ENCODE data around the gene IFNL1.

GRCh38 chr19:39317476-39317875 is 21.3 kb downstream of the IFNL1 start:
- TF ChIP-seq POLR2AphosphoS5 (IDR thresholded peaks at IDR 0.05; ENCODE audit: low read depth, low read length) (no peak), SIN3A (IDR thresholded peaks at IDR 0.05; ENCODE audit: borderline replicate concordance, insufficient read depth, low read length) (no peak)

Measured in PFSK-1 (cell line).